Right lobe of liver (tissue), 4 donors: ENCODE data around the gene WDR1.

Experiments used
- POLR2A ChIP-seq: fragments of 450-650 bp; IDR thresholded peaks from one replicate; pipeline ENCODE4 v1.6.1; 2017; ENCODE audit warnings: antibody characterized with exemption, mild to moderate bottlenecking
- TF ChIP-seq, protein P1 (sequence below), 4 donors: fragments of 200-600 bp in 3 of 4; fragments of 450-650 bp in 1 of 4; IDR thresholded peaks; one replicate each; pipeline versions ENCODE4 v1.5.1 to v1.8.0; 2016 to 2022; ENCODE audit warnings: antibody characterized with exemption in 4 of 4, mild to moderate bottlenecking in 2 of 4
- donor health status: DM: no; HTN: no; CAD: no.
- donor health status: DM: no; HTN: no; CAD: no.
- donor health status: DM: no; HTN: yes; CAD: no.

DNA sequence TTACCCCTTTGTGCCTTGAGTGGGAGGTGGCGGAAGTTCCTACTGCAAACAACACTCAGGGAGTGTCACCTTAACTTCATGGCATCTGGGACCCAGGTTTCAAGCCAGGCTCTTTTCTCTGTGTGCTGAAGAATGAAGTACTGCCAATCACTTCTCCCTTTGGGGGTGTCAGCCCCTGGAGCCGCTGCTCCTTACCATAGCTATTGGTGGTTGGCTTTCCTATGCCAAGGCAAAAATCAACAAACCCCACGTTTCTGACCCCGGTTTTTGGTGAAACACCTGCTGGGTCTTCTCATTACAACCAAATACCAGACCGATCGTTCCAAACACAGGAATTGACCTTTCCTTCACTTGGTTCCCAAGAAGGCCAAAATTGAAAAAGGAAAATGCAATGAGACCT, 75.6 kb downstream of the WDR1 start:
- no peak for TF ChIP-seq POLR2A
- TF ChIP-seq, protein P1, sequence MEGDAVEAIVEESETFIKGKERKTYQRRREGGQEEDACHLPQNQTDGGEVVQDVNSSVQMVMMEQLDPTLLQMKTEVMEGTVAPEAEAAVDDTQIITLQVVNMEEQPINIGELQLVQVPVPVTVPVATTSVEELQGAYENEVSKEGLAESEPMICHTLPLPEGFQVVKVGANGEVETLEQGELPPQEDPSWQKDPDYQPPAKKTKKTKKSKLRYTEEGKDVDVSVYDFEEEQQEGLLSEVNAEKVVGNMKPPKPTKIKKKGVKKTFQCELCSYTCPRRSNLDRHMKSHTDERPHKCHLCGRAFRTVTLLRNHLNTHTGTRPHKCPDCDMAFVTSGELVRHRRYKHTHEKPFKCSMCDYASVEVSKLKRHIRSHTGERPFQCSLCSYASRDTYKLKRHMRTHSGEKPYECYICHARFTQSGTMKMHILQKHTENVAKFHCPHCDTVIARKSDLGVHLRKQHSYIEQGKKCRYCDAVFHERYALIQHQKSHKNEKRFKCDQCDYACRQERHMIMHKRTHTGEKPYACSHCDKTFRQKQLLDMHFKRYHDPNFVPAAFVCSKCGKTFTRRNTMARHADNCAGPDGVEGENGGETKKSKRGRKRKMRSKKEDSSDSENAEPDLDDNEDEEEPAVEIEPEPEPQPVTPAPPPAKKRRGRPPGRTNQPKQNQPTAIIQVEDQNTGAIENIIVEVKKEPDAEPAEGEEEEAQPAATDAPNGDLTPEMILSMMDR (IDR thresholded peaks at IDR 0.05), result no peak
